22Rv1 (cell line): ENCODE measurements around the gene C16orf96.

Source experiments
- CTCF ChIP-seq: fragments of 450-650 bp; IDR thresholded peaks from 2 replicates; pipeline ENCODE4 v1.5.1; 2017; ENCODE audit warnings: mild to moderate bottlenecking
- ZFX ChIP-seq: fragments of 450-650 bp; IDR thresholded peaks from 2 replicates; pipeline ENCODE4 v1.6.1; 2017; ENCODE audit warnings: antibody characterized with exemption, borderline replicate concordance

- no peak for TF ChIP-seq CTCF
- no peak for TF ChIP-seq ZFX
Measured at GRCh38 chr16:4548124-4548523, 8.0 kb upstream of the C16orf96 start.
